PC-9 (cell line): Measurements from ENCODE around the gene TMEM185B. TPM values are rescaled to one million over a fixed set of nuclear protein-coding genes. Genes with fewer than 3 reads are reported as not detected.

Experiments used
- BruUV-seq: library from RNA; stranded (reverse); fragments of 400-500 nt; replicated peaks from 2 replicates; lab custom pipeline; 2021; lab: Mats Ljungman, UMichigan
- CTCF ChIA-PET: fragments of 300-600 bp; sonication (Branson Sonifier 250); formaldehyde crosslinking; loops from one replicate; lab custom pipeline; 2022; ENCODE audit warnings: antibody characterized with exemption; lab: Charles Lee
- POLR2A ChIA-PET: fragments of 300-600 bp; sonication (Branson Sonifier 250); formaldehyde crosslinking; loops from one replicate; lab custom pipeline; 2022; ENCODE audit warnings: antibody characterized with exemption; ENCODE audit not compliant: unreplicated experiment; lab: Charles Lee
- DNase-seq, 2 experiments: peaks; one replicate each; pipeline versions ENCODE4 v3.0.0 to v3.0.0-alpha.2; 2015 to 2022; ENCODE audit warnings: mixed read lengths in 1 of 2
- H2AFZ ChIP-seq: fragments of 200-600 bp; sonication (generic); 2 replicates; pipeline ENCODE4 v1.8.1; 2017; ENCODE audit warnings: antibody characterized with exemption
- H3F3A ChIP-seq: fragments of 200-600 bp; sonication (generic); 2 replicates; pipeline ENCODE4 v1.8.1; 2017; ENCODE audit warnings: antibody characterized with exemption, mild to moderate bottlenecking, low read depth; ENCODE audit not compliant: insufficient read depth
- H3K27ac ChIP-seq: fragments of 200-600 bp; sonication (generic); 2 replicates; pipeline ENCODE4 v1.6.1; 2016; ENCODE audit warnings: mixed run types
- H3K27me3 ChIP-seq: fragments of 200-600 bp; sonication (generic); 2 replicates; pipeline ENCODE4 v1.6.1; 2016; ENCODE audit warnings: low read depth, mixed run types; ENCODE audit not compliant: insufficient read depth
- H3K36me3 ChIP-seq: fragments of 200-600 bp; sonication (generic); 2 replicates; pipeline ENCODE4 v1.6.1; 2016; ENCODE audit warnings: low read depth, mixed run types
- H3K4me1 ChIP-seq: fragments of 200-600 bp; sonication (generic); replicated peaks from 2 replicates; pipeline ENCODE4 v1.6.1; 2016; ENCODE audit warnings: mixed run types; ENCODE audit not compliant: insufficient read depth
- H3K4me2 ChIP-seq: fragments of 200-600 bp; sonication (generic); 2 replicates; pipeline ENCODE4 v1.6.1; 2017; ENCODE audit warnings: mixed run types
- H3K4me3 ChIP-seq: fragments of 200-600 bp; sonication (generic); 2 replicates; pipeline ENCODE4 v1.6.1; 2016; ENCODE audit warnings: mixed run types
- H3K79me2 ChIP-seq: fragments of 200-600 bp; sonication (generic); 2 replicates; pipeline ENCODE4 v1.6.1; 2017; ENCODE audit warnings: low read depth, mixed run types
- H3K9me2 ChIP-seq: fragments of 200-600 bp; sonication (generic); 2 replicates; pipeline ENCODE4 v1.8.1; 2017; ENCODE audit warnings: mild to moderate bottlenecking; ENCODE audit not compliant: insufficient read depth
- H3K9me3 ChIP-seq: fragments of 200-600 bp; sonication (generic); 2 replicates; pipeline ENCODE4 v1.8.1; 2016; ENCODE audit warnings: low read depth; ENCODE audit not compliant: insufficient read depth
- H4K20me1 ChIP-seq: fragments of 200-600 bp; sonication (generic); 2 replicates; pipeline ENCODE4 v1.8.1; 2017; ENCODE audit not compliant: insufficient read depth
- CTCF ChIP-seq: fragments of 200-600 bp; sonication (generic); conservative IDR thresholded peaks from 2 replicates; pipeline ENCODE4 v1.6.1; 2017; ENCODE audit warnings: mixed run types, antibody characterized with exemption, mild to moderate bottlenecking, moderate library complexity
- EZH2 ChIP-seq: fragments of 200-600 bp; sonication (generic); IDR thresholded peaks from 2 replicates; pipeline ENCODE4 v1.8.0; 2017; ENCODE audit warnings: antibody characterized with exemption, low read depth
- intact Hi-C: fragments of 100-400 bp; cut with micrococcal nuclease; formaldehyde crosslinking; loops from one replicate; pipeline ENCODE4 v1.10.0; 2022; ENCODE audit not compliant: unreplicated experiment
- total RNA-seq: library from RNA; stranded (reverse); gene quantifications from 2 replicates; pipeline ENCODE4 v1.2.3, GENCODE V29; 2021

TMEM185B gene
- total RNA-seq, 1 experiment from 2014 or later = 30.3 TPM

GRCh38 chr2:120219291-120219690 lies 3.9 kb downstream of the TMEM185B start:
- Histone ChIP-seq H3K9me2 (no peaks in the 10 kb centered on the region), H3K9me3 (no peaks in the 10 kb centered on the region), H3K27ac (no peak overlapping the region), H3K4me1 (peaks cover 34% of the 10 kb centered on the region), H2AFZ (no peak overlapping the region), H3K36me3 (no peaks in the 10 kb centered on the region; the same call in 1 of the 2 replicates), H3K79me2 (peaks cover 52% of the 10 kb centered on the region), H3F3A (no peaks in the 10 kb centered on the region; the same call in 1 of the 2 replicates), H3K27me3 (no peaks in the 10 kb centered on the region), H4K20me1 (peaks cover 25% of the 10 kb centered on the region), H3K4me2 (no peak overlapping the region), H3K4me3 (no peak overlapping the region)
- no peak for DNase-seq
- ChIA-PET POLR2A (interaction anchor here (0.5 to 0.6 kb wide), 2 partner anchors 64 to 986 kb away, joined by 4 to 12 read pairs; no protein-coding TSS in a partner anchor), CTCF (no interaction called here)
- TF ChIP-seq CTCF (no peak), EZH2 (no peak)
- intact Hi-C loops = no loop called here
- no TSS peak for BruUV-seq

DNA sequence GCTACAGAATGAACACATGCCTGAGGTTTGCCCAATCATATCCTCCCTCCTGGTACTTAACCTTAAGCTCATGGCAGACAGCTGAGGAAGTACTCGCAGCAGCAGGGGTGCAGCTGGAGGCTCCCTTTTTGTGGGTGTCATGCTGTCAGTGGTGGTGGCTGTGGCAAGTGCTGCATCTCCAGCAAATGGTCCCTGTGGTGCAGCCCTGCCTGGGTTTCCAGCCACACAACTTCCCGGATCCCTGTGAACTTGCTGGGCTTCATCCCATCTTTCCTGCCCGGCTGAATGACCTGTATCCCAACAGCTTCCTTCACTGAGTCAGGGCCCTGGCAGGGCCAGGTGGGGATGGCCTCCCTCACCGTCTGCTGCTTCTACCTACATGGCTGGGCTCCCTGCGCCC lies 5.0 kb downstream of the TMEM185B start:
- Histone ChIP-seq H3K4me1 (peaks cover 28% of the 10 kb centered on the region), H2AFZ (no peak overlapping the region), H3F3A (no peaks in the 10 kb centered on the region), H4K20me1 (peaks cover 25% of the 10 kb centered on the region), H3K27ac (no peak overlapping the region), H3K4me3 (no peak overlapping the region), H3K27me3 (no peaks in the 10 kb centered on the region), H3K79me2 (peaks cover 47% of the 10 kb centered on the region), H3K9me2 (no peaks in the 10 kb centered on the region), H3K36me3 (no peaks in the 10 kb centered on the region; the same call in 1 of the 2 replicates), H3K9me3 (no peaks in the 10 kb centered on the region), H3K4me2 (no peak overlapping the region)
- TF ChIP-seq CTCF (no peak), EZH2 (no peak)
- intact Hi-C loops = no loop called here
- ChIA-PET POLR2A (interaction anchor here (0.7 kb wide), 1 partner anchor 480 kb away, joined by 3 read pairs; no protein-coding TSS in a partner anchor), CTCF (no interaction called here)
- no peak for DNase-seq
- no TSS peak for BruUV-seq

DNA sequence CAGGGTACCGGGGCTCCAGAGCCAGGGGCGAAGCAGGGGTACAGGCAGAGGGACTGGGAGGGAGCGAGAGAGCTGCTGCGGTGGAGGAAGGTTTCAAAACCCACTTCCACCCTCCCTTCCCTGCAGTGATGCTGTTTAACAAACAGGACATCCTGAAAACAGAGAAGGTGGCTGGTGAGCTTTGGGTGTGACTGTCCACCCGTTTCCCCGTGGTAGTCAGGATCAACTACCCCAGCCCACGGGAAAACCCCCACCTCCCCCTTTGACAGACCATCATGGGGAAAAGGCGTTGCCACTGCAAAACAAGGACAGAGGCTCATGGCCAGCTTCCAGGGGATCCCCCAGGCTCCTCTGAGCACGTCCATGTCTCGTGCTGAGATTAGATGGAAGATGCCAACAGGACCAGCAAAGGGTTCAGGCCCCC lies 12.9 kb downstream of the TMEM185B start:
- Histone ChIP-seq H3K4me3 (no peak overlapping the region), H3K36me3 (no peaks in the 10 kb centered on the region), H2AFZ (no peak overlapping the region), H3F3A (no peaks in the 10 kb centered on the region), H4K20me1 (no peaks in the 10 kb centered on the region), H3K9me2 (no peaks in the 10 kb centered on the region), H3K27me3 (no peaks in the 10 kb centered on the region), H3K79me2 (no peaks in the 10 kb centered on the region), H3K27ac (no peak overlapping the region), H3K4me2 (no peak overlapping the region), H3K9me3 (no peaks in the 10 kb centered on the region), H3K4me1 (no peaks in the 10 kb centered on the region)
- no peak for DNase-seq
- ChIA-PET CTCF (no interaction called here), POLR2A (no interaction called here)
- no TSS peak for BruUV-seq
- no peak for TF ChIP-seq CTCF
- TF ChIP-seq EZH2 = no peak
- intact Hi-C loops = no loop called here
